GM18861 (cell line): ENCODE data around the gene MOXD1.

Experiments
- ATAC-seq: cut with Tn5 transposase; IDR thresholded peaks from one replicate; pipeline ENCODE4 v1.9.1; 2021; ENCODE audit not compliant: unreplicated experiment

MOXD1 gene

DNA sequence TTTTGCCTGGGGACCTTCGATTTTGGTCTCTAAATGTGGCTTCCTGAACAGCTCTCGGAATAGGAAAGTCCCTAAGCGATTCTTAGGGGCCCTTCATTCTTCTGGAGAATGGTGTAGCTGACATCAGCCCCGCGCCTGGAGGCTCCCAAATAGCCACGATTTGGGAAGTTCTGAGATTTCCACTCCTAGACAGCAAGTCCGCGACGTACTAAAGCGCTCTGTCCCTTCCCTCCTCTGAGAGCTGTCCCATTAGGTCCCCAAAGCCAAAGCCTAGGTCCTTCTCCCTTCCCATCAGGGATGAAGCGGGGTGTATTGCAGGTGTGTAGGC is 756 bp downstream of the MOXD1 start:
- ATAC-seq = no peak

DNA sequence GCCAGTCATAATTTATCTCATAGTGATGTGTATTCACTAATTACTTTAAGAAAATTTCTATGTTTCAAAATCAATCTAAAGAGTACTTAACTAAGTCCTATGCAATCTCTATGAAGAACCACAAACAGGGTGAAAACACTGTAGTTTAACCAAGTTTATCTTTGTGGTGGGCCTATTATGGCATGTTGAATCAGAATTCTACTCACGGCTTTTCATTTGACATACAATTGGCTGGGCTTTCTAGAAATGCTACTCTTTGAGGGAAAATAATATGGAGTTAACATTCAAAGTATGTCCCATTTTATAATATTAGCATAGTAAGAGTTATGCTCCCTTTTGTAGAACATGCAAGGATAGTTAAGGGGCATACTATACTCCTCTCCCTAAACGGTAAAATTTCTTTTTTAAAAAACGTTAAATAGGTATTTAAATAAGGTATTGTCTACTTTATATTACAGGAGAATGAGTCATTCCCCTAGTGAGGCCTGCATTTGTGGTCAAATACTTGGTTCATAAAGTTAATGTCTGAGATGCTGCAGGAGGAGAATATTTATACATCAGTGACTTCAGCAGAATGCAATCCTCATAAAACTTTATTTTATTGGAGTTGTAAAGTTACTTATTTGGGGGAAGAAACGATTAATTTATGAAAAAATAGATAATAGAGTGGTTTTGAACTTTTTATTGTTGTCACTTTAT is 1.8 kb downstream of the MOXD1 start:
- ATAC-seq = no peak

DNA sequence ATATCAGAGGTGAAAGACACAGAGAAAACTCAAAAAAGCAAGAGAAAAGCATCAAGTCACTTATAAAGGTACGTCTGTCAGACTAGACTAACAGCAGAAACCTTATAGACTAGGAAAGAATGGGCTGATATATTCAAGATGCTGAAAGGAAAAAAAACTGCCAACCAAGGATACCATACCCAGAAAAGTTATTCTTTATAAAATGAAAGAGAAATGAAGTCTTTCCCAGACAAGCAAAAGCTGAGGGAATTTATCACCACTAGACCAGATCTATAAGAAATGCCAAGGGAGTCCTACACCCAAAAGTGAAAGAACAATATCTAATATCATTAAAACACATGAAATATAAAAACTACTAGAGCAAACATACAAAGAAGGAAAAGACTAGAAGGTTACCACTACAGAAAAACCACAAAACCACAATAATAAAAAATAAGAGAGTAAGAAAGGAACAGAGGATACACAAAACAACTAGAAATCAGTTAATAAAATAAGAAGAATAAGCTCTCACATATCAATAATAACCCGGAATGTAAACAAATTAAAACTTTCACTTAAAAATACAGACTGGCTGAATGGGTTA is 6.2 kb downstream of the MOXD1 start:
- no peak for ATAC-seq

DNA sequence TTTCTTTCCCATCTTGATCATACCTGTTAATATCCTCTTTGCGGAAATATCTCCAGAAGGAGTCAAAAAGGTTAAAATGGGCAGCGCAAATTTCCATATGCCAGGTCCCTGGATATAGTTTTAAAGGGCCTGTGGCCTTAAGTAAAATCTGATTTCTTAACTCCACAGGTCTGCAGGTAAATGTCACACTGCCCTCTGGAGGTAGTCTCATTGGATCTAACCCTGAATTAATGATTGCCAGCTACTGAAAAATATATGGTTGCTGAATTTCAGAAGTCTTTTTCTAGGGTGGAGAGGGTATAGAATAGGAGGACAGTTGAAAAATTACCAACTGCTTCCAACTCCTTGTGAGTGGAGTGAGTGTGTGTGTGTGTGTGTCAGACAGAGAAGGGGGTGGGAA is 8.5 kb downstream of the MOXD1 start:
- ATAC-seq = no peak

DNA sequence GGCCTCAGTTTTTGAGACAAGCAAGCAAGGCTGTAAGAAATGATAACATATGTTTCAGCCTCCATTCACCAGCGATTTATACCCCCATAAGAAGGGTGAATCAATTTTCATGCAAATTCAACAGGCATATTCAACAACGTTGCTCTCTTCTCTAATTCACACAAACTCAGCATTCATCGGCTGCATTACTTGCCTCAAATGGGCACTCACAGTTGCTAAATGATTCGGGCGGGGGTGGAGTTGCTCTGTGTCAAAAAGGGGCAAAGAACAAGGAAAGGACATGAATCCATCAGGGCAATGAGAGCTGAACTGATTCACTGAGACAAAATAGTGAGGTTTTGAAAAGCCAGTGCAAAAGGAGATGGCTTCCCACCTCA is 9.0 kb downstream of the MOXD1 start:
- no peak for ATAC-seq

DNA sequence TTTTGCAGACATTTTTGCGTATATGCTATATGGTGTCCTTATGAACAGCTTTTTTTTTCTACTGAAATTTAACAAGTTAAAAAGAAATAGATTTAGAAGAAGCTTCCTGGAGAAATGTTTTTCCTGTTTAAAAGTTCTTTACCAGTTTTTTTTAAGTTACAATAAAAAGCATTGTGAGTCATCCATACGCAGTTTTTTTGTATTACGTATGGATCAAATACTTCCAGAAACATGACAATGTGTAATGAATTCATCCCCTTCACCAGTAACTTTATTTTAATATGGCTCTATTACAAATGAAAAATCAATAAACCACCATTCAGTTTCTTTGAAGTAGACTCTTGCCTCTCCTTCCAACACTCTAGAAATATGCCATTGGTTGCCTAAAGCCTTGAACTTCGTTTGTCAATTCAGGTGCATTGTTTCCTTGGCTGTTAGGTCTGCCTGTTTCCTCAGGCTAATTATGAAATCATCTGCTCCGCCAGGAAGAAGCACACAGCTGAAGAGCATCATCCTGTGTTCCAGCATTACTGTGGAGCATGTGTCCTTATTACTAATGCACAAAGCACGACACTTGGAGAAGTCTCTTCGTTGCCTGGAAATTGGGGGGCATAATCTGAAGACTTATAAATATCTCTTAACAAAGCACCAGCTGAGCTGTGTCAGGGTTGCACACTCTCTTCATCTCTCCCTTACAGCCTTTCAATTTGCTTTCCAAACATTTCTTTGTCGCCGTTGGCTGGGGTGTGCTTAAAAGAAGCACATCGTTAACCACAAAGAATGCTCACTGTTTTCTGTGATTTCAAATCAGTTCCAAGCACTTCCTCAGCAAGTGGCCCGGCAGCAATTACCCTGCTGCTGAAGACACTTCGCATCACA is 9.6 kb downstream of the MOXD1 start:
- ATAC-seq = no peak

DNA sequence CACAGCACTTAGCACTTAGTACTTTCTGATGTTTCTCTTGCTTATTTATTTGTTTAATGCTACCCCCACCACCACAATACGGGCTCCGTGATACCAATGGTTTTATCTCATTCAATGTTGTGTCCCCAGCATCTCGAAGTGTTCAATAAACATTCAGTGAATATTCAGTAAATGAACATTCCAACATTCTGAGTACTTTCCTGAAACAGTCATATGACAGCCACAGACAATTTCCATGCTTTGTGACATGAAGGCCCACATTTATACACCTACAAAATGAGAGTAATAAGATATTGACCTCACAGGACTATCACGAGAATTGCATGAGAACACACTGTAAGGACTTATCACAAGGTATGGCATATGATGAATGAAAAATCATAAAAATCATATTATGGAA is 10.8 kb downstream of the MOXD1 start:
- no peak for ATAC-seq

DNA sequence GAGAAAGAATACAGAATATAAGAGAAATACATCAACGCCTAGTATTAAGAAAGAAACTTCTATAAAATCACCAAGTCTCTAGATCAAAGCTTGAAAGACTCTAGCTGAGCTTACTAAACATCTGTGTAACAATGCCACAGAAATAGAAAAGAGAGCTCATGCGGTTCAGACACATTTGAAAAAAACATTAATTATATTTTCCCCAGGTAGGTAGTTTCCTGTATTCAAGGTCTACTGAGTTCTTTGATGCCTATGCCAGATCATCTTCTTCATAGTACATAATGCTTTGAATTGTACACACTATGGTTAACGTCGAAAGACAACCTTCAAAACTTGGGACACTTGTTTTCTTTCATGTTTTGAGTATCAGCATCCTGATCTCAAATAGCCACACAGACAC is 11.3 kb downstream of the MOXD1 start:
- ATAC-seq = no peak

DNA sequence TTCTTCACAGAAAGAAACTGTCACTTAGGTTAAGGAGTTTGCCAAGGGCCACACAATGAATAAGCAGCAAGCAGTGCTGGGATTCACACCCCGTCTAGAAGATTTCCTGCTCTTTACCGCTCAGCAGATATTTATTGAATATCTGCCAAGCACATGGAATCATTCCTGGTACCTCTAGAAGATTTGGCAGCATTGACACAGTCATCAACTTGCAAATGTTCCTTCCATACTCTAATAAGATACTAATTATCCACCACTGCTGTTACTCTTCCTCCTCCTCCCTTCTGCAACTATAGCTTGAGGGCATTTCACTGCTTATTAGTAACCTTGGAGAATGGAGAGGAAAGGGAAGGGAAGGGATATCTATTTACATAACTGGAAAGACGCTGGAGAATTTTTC is 13.0 kb downstream of the MOXD1 start:
- ATAC-seq = no peak

DNA sequence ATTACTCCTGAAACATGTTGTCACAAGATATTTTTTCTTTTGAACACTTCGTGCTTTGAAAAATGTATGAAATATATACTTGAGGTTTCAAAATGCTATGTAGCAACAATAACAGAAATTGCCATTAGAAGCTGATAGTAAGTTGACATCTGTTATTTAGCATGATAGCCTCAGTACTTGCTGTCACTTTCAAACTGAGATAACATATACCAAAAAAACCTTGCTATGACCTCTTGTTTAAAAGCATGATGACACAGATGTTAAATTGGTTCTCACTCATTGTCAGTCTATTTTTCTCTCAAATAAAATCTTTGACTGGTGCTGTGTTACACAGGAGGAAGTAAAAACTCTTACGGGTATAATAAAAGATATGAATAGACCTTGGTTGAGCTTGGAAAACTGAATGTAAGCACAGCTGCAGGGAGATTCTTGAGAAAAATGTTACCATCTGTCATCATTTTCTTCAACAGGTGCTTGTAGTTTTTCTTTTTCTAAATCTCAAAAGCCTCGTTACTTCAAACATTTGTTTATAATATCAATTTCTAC is 18.6 kb downstream of the MOXD1 start:
- no peak for ATAC-seq

DNA sequence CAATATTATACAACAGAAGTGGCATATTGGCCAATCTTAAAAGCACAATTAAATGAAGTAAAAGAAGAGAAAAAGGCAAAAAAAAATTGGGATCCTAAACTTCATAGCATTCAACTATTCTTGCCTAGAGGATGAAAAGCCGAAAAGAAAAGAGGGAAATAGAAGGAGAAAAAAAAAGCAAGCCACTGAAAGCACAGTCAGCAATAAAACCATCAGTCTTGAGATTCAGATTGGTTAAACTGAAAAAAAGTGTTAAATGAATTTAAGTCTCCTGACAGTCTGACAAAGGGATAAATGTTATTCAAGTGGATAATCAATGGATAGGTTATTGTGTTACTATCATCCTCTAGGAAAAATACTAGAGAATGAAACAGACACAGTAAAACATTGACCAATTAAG is 19.9 kb downstream of the MOXD1 start:
- no peak for ATAC-seq

DNA sequence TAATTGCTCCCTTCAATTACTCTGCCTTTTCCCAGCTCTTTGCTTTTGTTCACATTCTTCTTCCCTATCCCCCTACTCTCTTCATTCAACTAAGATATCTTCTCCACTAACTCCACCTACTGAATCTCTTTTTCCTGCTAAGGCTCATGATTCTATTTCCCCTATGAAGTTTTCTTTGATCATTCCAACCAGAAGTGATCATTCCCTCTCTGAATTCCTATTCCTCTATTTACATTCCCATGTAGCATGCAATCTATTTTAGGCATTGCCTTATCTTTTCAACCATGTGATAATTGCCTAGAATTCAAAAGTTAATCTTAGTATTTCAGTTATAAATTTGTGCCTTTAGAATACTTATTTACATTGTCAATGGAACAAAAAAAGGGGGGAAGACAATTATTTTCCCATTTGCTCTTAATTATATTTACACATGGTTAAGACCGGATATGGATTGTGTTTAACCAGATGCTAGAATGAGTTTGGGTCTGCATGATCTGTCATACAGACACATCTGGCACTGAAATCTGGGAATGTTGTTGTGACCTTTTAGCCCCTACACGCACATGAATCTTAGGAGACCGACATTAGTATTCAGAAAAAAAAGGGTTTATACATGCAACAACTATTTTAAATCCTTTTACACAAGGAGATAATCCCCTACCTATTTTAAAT is 20.8 kb downstream of the MOXD1 start:
- no peak for ATAC-seq

DNA sequence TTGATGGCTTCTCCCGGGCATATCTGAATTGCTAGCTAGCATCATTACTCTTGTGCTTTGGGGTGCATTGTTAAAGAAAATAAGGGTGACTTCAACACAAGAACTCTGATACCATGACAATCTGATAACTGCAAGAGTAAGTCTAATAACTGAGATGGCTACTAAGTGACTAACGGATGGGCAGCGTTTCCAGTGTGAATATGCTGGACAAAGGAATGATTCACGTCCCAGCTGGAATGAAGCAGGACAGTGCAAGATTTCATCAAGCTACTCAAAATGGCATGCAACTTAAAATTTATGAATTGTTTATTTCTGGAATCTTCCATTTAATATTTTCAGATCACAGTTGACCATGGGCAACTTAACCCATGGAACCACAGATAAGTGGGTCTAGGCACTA is 31.7 kb downstream of the MOXD1 start:
- ATAC-seq = no peak

DNA sequence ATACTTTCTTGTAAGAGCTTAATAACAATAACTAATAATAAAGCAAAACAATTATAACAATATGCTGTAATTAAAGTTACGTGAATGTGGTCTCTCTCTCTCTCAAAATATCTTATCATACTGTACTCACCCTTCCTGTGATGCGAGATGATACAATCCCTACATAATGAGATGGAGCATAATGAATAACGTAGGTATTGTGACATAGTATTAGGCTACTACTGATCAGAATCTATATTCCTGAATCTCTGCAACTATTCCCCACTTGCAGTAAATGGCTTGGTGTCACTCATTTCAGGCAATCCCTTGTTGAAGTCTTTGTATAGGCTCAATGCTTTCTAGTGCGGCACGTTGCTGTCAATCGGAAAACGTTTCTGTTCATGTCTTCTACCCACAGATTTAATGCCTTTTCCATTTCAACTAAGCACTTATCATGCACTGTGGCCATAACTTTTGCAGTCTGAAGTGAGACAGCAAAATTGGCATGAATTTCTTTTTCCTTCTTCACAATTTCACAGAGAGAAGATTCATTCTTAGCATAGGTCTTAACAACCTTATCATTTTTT is 32.3 kb downstream of the MOXD1 start:
- no peak for ATAC-seq

DNA sequence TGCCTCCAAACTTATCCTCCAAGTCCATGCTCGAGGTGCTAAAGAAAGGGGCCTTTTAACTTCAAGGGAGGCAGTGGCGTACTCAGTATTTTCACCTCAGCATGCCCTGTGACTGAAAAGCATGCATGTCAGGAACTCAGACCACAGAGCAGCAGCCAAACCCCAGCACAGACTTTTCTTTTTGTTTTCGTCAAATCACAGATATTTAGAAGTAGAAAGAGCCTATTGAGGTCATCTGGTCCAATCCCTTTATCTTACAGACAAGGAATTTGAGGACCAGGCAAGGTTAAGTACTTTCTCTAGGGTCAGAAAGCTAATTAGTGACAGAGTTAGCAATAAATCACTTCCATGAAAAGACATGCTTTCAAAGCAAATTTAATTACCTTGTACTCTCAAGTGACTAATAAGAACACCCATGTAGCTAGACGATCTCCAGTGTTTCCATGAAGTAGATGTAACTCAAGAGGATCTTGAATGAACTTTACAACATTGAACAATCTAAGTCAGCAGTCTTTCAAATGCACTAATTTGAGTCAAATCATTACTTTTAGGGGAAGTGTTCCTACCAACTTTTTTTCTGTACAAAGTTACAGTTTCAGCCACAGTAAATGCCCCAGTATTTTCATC is 35.9 kb downstream of the MOXD1 start:
- peak; percentile 99 for ATAC-seq

DNA sequence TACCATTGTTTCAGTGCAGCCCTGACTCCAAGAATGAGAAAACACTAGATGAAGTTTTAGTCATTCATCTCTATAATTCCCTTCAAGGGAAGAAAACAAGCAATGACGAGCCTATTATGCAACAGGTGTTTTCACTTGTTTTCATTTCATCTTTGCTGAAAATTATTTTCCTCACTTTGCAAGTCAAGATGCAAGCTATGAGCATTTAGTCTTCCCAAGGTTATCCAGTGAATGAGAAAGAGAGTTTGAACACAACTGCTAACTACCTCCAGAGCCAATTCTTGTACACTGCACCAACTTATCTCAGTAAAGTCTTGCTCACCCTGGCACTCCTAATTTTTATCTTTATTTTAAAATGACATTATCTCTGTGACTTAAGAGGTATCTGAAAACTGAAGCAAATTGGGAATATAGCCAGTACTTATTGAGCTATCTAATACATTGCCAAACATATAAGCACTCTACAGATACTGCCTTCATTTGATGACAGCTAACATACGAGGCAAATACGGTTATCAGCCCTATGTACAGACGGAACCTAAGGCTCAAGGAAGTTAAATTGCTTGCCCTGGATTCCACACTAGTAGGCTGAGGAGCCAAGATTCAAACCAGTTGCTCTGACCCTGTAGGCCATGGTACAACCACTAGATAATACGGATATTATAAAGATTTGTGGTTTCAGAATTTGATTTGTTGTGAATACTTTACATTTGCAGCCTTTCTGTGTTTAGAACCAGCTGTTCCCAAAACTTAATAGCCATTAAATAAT is 36.8 kb downstream of the MOXD1 start:
- ATAC-seq = no peak

DNA sequence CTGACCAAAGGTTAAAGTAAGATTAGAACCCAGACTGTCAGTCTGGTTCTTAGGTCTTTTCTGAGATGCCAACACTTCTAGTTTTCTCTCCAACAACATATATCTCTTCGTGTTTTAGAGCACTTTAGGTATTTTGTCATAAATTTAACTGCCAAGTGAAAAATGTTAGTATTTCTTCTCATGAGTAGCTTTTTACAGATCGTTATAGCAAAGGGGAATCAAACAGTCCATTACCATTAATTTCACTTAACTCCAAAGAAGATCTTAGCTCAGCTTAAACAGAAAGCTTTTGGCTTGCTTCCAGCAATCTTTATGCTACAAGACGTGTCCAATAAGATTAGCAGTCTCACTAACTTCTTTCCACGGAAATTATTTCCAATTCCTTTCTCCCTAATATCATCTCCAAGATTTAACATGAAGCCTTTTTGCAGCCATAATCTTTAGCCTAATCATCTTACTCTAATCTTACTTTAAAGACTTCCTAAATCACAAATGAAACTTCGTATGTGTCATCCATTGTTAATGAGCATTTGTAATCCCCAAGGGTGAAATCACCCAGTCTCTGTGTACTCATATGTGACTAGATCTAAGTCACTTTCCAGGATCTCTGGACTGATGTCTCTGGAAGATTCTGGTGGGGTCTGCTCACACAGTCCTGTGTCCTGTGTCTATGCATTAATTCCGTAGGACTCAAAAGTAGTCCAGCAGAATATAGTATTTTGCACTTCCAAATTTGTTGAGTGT is 38.7 kb downstream of the MOXD1 start:
- ATAC-seq = no peak

DNA sequence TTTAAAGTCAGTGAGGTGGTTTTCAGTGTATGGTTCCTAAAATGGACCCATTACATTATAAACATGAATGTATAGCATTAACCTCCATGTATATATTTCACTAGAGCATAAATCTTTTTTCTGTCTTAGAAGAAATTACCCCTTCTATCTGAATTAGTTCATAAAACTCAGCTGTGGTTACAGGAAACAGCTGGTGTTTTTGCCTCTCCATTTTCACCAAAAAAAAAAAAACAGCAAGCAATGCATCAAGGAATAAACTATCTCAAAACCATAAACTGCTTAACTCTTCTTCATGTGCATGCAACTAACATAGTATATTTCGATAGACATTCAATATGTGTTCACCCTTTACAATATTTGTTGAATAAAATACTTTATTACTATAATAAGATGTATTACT is 40.2 kb downstream of the MOXD1 start:
- ATAC-seq = no peak

DNA sequence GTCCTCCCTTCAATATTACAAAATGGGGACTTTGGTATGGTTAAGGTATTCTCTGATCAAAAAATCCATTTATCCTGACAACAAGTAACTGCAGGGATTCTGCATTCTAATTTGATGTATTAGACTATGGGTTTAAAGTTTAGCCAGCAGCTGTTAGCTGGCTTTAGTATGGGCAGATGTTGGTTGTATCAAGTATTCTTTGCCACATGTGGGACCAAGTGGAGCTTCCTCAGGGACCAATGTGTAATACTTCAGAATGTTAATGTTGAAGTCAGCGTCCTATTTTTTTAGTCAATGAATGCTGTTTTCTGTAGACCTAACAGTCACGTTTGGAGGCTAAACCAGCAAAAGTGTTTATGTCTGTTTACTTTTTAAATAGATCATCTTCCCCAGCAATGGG is 41.4 kb downstream of the MOXD1 start:
- ATAC-seq = no peak
